ENCODE results near the gene RCL1.
"Not testable (repeated sequence)": the region's sequence is repeated elsewhere in the genome, so short reads cannot be mapped to it uniquely, and the experiment has no call there.

RCL1 gene

DNA sequence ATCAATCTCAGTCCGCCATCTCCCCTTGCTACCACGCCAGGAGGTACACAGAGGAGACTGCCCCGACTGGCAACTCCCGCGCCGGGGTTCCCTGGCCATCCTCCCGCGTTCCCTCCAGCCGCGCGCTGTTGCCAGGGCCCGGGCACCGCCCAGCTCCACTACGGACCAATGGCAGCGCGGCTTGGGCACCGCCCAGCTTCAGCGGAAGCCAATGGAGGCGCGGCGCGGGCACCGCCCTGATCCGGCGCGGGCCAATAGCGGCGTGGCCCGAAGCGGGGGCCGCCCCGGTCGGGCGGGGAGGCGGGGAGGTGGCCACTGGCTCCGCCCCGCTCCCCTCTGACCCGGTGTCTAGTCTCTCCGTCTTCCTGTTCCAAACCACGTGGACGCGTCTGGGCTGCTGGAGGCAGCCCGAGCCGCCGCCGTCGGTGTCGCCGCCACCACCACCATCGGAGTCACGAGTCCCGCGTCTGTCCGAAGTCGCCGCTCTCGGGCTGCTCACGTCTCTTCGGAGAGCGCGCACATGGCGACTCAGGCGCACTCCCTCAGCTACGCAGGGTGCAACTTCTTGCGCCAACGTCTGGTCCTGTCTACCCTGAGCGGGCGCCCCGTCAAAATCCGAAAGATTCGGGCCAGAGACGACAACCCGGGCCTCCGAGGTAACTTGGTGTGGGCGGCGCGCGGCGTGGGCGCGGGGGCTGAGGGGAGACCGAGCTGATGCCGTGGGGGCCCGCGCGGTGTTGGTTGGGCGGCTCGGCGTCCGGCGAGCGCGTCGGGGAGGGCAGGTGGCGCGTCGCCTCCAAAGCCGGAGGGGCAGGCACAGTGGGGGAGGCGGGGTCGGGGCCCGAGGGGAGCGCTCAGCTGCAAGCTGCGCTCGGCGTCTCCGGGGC, at the start of gene RCL1:
RCL1 (plus strand) TSS at position 373 of the 887 bp plus-strand sequence; CDS start at position 521, 148 bp downstream.
- H3K36me3 ChIP-seq (ENCODE audit: insufficient read depth, low read length), result no peaks in the 10 kb centered on the region
- H3K4me1 ChIP-seq (ENCODE audit: insufficient read depth, low read length), result peaks cover 11% of the 10 kb centered on the region
- no peaks in the 10 kb centered on the region for H3K9me3 ChIP-seq (ENCODE audit: control insufficient read depth, insufficient read depth, low read length)
- H3K9ac ChIP-seq (ENCODE audit: low read depth, low read length), result peak within 1 kb of the TSS; percentile 71

DNA sequence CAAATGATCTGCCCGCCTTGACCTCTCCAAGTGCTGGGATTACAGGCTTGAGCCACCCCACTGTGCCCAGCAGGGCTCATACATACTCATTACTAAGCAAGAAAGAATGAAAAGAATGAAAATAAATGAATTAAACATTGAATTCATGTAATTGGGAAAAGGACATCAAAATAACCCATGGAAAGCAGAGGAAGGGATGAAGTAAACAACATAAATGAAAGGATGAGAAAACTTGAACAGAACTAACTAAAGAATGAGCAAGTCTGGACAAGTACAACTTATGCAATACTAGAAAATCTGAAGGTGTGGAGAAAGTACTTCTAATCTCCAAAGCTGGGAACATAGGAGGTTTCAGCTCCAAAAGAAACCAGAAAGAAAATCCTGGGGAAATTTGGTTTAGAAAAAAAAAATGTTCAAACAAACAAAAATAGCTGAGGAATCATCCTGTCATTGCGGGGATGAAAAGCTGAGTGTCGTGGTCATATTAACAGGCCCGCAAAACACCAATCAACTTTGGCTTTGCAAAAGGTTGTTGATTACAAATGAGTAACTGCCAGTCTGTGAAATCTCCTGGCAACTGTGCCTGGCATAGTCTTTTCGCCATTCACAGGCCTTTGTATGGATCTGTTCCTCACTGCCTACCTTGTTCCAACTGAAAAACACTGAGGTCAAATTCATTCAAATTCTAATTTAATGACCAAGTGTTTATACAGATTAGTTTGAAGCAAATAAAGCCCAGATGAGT, 49.4 kb upstream of the RCL1 start:
- H3K9me3 ChIP-seq (ENCODE audit: control insufficient read depth, insufficient read depth, low read length), result no peaks in the 10 kb centered on the region
- H3K9ac ChIP-seq (ENCODE audit: low read depth, low read length), result 0 out of 2 replicates have a peak overlapping the region, but pooled peaks have one; percentile 9
- H3K4me1 ChIP-seq (ENCODE audit: insufficient read depth, low read length), result peaks cover 11% of the 10 kb centered on the region
- H3K36me3 ChIP-seq (ENCODE audit: insufficient read depth, low read length), result no peaks in the 10 kb centered on the region

- no peaks in the 10 kb centered on the region for H3K36me3 ChIP-seq (ENCODE audit: insufficient read depth, low read length)
- no peaks in the 10 kb centered on the region for H3K9me3 ChIP-seq (ENCODE audit: control insufficient read depth, insufficient read depth, low read length)
- H3K9ac ChIP-seq (ENCODE audit: low read depth, low read length), result no peak overlapping the region
- peaks cover 11% of the 10 kb centered on the region; the same call in 1 of the 2 replicates for H3K4me1 ChIP-seq (ENCODE audit: insufficient read depth, low read length)
Observed at GRCh38 chr9:4746278-4747030, 46.3 kb upstream of the RCL1 start.

DNA sequence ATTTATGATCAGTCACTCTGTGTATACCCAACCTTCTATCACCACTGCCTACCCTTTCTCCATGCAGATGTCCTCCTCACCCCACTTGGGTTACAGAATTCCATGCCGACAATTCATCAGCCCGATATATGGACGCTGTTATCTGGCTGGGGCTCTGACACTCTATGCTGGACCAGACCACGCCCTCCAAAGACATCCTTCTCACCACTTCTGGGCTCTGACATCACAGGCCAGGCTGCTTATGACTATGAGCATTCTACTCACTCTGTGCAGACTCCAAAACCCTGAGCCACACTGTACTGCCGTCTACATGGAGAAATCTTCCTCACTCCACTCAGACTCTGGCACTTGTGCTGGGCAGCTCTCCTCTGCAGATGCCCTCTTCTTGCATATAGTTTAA, 44.1 kb upstream of the RCL1 start:
- no peak overlapping the region for H3K9ac ChIP-seq (ENCODE audit: low read depth, low read length)
- H3K36me3 ChIP-seq (ENCODE audit: insufficient read depth, low read length), result no peaks in the 10 kb centered on the region
- no peaks in the 10 kb centered on the region for H3K4me1 ChIP-seq (ENCODE audit: insufficient read depth, low read length)
- no peaks in the 10 kb centered on the region for H3K9me3 ChIP-seq (ENCODE audit: control insufficient read depth, insufficient read depth, low read length)

DNA sequence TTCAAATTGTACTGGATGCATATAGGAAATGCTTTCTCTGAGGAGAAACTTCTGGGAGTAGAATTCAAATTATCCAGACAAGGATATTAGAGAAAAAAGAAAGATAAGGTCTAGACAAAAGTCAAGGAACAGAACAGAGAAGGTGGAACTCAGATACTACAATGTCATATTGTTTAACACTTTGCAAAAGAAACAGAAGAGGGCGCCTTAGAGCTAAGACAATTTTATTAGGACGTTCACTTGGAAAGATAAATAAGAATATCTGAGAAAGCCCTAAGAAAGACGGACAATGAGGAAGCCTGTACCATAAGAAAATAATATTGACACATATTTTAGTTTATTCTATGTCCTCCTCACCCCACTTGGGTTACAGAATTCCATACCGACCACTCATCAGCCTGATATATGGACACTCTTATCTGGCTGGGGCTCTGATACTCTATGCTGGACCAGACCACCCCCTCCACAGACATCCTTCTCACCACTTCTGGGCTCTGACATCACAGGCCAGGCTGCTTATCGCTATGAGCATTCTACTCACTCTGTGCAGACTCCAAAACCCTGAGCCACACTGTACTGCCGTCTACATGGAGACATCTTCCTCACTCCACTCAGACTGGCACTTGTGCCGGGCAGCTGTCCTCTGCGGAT, 42.6 kb upstream of the RCL1 start:
- Histone ChIP-seq H3K36me3 (ENCODE audit: insufficient read depth, low read length) (no peaks in the 10 kb centered on the region), H3K4me1 (ENCODE audit: insufficient read depth, low read length) (no peaks in the 10 kb centered on the region), H3K9me3 (ENCODE audit: control insufficient read depth, insufficient read depth, low read length) (no peaks in the 10 kb centered on the region), H3K9ac (ENCODE audit: low read depth, low read length) (no peak overlapping the region)

DNA sequence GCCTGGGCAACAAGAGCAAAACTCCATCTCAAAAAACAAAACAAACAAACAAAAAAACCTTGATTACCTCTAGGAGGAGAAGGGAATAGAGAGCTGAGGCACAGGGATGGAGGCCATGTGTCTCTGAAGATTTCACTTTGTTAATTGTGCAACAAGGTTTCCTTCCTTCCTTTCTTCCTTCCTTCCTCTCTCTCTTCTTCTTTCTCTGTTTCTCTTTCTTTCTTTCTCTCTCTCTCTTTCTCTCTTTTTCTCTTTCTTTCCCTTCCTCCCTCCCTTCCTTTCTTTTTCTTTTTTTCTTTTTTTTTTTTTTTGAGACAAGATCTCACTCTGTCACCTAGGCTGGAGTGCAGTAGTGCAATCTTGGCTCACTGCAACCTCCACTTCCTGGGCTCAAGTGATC, 38.2 kb upstream of the RCL1 start:
- not testable (repeated sequence) for H3K9me3 ChIP-seq (ENCODE audit: control insufficient read depth, insufficient read depth, low read length); H3K9ac ChIP-seq (ENCODE audit: low read depth, low read length); H3K36me3 ChIP-seq (ENCODE audit: insufficient read depth, low read length); H3K4me1 ChIP-seq (ENCODE audit: insufficient read depth, low read length)

DNA sequence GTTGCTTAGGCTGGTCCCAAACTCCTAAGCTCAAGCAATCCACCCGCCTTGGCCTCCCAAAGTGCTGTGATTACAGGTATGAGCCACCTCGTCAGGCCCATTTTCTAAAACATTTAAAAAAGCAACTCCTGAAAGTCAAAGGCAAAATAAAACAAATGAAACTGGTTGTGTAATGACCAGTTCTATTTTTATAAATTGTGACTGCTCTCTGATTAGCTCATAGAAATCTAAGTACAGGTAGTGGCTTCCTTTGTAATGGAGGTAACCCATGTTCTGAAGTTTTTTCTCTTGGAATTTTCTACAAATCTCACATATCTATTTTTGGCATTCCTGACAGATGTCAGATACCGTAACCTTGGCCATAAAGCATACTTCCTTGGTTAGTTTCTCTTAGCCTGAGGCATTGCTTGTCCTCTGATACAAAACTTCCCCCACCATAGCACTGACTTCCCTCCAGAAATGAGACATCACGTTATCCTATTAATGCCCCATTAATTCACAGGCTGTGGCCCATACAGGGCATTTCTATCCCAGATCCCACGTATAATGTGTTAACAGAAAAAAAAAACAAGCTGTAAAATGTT, 37.6 kb upstream of the RCL1 start:
- H3K9ac ChIP-seq (ENCODE audit: low read depth, low read length), result no peak overlapping the region
- H3K4me1 ChIP-seq (ENCODE audit: insufficient read depth, low read length), result no peaks in the 10 kb centered on the region
- H3K9me3 ChIP-seq (ENCODE audit: control insufficient read depth, insufficient read depth, low read length), result no peaks in the 10 kb centered on the region
- no peaks in the 10 kb centered on the region for H3K36me3 ChIP-seq (ENCODE audit: insufficient read depth, low read length)

GRCh38 chr9:4756420-4756819, 36.3 kb upstream of the RCL1 start:
- H3K4me1 ChIP-seq (ENCODE audit: insufficient read depth, low read length), result no peaks in the 10 kb centered on the region
- no peaks in the 10 kb centered on the region for H3K36me3 ChIP-seq (ENCODE audit: insufficient read depth, low read length)
- H3K9ac ChIP-seq (ENCODE audit: low read depth, low read length), result no peak overlapping the region
- H3K9me3 ChIP-seq (ENCODE audit: control insufficient read depth, insufficient read depth, low read length), result no peaks in the 10 kb centered on the region

DNA sequence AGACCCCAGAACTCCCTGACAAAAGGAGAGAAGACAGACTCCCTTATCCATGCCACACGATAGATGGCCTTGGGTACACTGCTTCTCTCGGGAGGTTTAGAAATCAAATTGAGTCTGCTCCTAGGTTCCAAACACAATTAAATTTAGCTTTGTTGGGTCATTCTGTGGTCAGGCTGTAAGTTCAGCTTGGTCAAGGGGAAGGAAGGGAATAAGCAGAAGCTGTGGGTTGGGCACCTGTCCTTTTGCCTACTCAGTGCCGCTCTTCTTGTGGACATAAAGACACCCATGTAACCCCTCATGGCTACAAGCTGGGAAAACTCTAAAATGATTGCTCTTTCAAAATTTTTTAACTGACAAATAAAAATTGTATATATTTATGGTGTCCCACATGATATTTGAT, 32.6 kb upstream of the RCL1 start:
- H3K9me3 ChIP-seq (ENCODE audit: control insufficient read depth, insufficient read depth, low read length), result no peaks in the 10 kb centered on the region
- no peaks in the 10 kb centered on the region for H3K4me1 ChIP-seq (ENCODE audit: insufficient read depth, low read length)
- no peaks in the 10 kb centered on the region for H3K36me3 ChIP-seq (ENCODE audit: insufficient read depth, low read length)
- no peak overlapping the region for H3K9ac ChIP-seq (ENCODE audit: low read depth, low read length)

DNA sequence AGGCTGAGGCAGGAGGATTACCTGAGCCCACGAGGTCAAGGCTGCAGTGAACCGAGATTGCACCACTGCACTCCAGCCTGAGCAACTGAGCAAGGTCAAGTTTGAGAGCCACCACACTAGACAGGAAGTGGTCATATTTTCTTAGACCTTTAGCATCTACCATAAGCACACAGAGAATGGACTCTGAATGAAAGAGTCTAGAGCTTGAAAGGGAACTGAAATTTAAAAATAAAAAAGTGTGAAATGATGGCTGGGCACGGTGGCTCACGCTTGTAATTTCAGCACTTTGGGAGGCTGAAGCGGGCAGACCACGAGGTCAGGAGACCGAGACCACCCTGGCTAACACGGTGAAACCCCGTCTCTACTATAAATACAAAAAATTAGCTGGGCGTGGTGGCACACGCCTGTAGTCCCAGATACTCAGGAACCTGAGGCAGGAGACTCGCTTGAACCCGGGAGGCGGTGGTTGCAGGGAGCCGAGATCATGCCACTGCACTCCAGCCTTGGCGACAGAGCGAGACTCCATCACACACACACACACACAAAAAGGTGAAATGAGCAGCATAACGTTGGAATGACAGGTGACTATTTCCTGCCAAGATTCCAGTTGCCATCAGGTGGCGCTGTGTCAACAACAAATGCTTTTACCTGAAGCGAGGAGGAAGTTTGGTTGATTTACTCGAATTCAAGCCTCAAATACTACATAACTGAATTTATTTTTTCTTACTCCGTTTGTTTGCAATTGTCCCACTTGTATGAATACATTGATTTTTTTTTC, 30.4 kb upstream of the RCL1 start:
- Histone ChIP-seq H3K9ac (ENCODE audit: low read depth, low read length) (peak overlapping the region; percentile 26; the same call in 1 of the 2 replicates), H3K36me3 (ENCODE audit: insufficient read depth, low read length) (no peaks in the 10 kb centered on the region), H3K9me3 (ENCODE audit: control insufficient read depth, insufficient read depth, low read length) (no peaks in the 10 kb centered on the region), H3K4me1 (ENCODE audit: insufficient read depth, low read length) (no peaks in the 10 kb centered on the region)

- peak overlapping the region; percentile 26; the same call in 1 of the 2 replicates for H3K9ac ChIP-seq (ENCODE audit: low read depth, low read length)
- no peaks in the 10 kb centered on the region for H3K36me3 ChIP-seq (ENCODE audit: insufficient read depth, low read length)
- H3K4me1 ChIP-seq (ENCODE audit: insufficient read depth, low read length), result no peaks in the 10 kb centered on the region
- no peaks in the 10 kb centered on the region for H3K9me3 ChIP-seq (ENCODE audit: control insufficient read depth, insufficient read depth, low read length)
Observed at GRCh38 chr9:4762886-4763541, 29.7 kb upstream of the RCL1 start.

DNA sequence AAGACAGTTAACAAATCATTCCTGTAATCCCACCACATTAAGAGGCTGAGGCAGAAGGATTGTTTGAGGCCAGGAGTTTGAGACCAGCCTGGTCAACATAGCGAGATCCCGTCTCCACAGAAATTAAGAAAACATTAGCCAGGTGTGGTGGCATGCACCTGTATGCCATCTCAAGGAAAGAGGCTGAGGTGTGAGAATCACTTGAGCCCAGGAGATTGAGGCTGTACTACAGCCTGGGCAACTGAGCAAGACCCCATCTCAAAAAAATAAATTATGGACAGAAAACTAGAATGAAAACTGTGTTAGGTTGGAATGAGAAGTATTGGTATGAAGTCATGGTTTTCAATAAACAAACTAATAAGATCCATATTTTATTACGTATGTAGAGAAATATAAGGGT, 28.7 kb upstream of the RCL1 start:
- no peak overlapping the region for H3K9ac ChIP-seq (ENCODE audit: low read depth, low read length)

DNA sequence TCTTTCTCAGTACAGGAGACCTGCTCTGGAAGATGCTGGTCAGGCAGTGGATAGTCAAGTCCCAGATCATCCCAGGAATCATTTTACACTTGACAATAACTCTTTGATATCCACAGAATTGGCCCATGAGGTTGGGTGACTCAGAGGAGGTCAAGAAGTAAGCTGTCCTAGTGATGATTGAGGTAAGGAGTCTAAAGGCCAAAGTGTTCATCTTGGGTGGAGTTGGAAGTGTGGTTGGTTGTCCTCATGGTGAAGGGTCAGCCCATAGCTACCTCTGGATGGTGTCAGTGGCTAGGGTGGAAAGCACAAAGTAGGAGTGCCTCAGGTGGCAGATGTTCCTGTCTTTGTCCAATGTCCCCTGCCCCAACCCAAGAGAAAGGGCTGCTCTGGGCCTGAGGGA, 24.1 kb upstream of the RCL1 start:
- Histone ChIP-seq H3K4me1 (ENCODE audit: insufficient read depth, low read length) (no peaks in the 10 kb centered on the region), H3K9ac (ENCODE audit: low read depth, low read length) (no peak overlapping the region), H3K9me3 (ENCODE audit: control insufficient read depth, insufficient read depth, low read length) (no peaks in the 10 kb centered on the region), H3K36me3 (ENCODE audit: insufficient read depth, low read length) (no peaks in the 10 kb centered on the region)

More for the DNA sequence above, 28.7 kb upstream of the RCL1 start:
- no peaks in the 10 kb centered on the region for H3K9me3 ChIP-seq (ENCODE audit: control insufficient read depth, insufficient read depth, low read length)
- H3K4me1 ChIP-seq (ENCODE audit: insufficient read depth, low read length), result no peaks in the 10 kb centered on the region
- no peaks in the 10 kb centered on the region for H3K36me3 ChIP-seq (ENCODE audit: insufficient read depth, low read length)
